ENCODE data around the gene GALT.

The GALT gene

GRCh38 chr9:34686732-34687131 is 40.3 kb downstream of the GALT start:
- DNase-seq: no peak
- Histone ChIP-seq H3K4me3 (ENCODE audit: low read depth, low read length) (no peak overlapping the region), H3K36me3 (no peaks in the 10 kb centered on the region), H3K4me1 (no peaks in the 10 kb centered on the region), H3K27me3 (no peaks in the 10 kb centered on the region), H3K9me3 (no peaks in the 10 kb centered on the region)
- TF ChIP-seq, protein P1, sequence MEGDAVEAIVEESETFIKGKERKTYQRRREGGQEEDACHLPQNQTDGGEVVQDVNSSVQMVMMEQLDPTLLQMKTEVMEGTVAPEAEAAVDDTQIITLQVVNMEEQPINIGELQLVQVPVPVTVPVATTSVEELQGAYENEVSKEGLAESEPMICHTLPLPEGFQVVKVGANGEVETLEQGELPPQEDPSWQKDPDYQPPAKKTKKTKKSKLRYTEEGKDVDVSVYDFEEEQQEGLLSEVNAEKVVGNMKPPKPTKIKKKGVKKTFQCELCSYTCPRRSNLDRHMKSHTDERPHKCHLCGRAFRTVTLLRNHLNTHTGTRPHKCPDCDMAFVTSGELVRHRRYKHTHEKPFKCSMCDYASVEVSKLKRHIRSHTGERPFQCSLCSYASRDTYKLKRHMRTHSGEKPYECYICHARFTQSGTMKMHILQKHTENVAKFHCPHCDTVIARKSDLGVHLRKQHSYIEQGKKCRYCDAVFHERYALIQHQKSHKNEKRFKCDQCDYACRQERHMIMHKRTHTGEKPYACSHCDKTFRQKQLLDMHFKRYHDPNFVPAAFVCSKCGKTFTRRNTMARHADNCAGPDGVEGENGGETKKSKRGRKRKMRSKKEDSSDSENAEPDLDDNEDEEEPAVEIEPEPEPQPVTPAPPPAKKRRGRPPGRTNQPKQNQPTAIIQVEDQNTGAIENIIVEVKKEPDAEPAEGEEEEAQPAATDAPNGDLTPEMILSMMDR (IDR thresholded peaks at IDR 0.05; ENCODE audit: low read depth, low read length): no peak

DNA sequence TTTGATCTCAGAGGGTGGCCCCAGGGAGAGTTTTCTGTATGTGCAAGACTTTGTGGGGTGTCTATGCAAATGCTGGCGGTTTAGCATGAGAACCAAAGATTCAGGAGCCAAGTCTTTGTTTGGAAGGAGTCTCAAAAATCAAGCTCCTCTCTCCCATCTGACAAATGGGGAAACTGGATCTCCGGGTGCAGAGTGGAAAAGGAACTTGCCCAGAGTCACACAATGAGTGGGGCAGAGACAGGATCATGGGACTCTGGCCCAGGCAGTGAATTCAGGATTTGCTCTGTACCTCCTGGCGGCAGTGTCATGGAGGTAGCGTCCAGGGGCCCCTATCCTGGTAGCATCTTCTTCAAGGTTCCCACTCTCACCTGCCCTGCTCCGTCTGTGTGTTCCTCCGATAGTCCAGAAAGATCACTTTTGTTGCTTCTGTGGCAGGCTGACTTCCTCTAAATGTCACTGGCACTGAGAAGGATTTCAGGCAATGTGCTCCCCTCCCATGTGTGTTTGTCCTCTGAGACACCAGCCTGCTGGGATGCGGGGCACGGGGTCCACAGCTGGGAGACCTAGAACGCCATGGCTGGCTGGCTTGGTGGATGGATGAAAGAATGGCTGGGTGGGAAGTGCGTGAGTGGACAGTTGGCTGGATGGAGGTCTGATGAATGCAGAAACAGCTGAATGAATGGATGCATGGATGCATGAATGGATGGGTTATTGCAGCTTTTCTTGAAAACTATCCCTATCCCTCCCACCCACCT is 41.0 kb downstream of the GALT start:
- no peak overlapping the region for H3K4me3 ChIP-seq (ENCODE audit: low read depth, low read length)
- DNase-seq: no peak
- no peaks in the 10 kb centered on the region for H3K4me1 ChIP-seq
- no peaks in the 10 kb centered on the region for H3K36me3 ChIP-seq
- no peaks in the 10 kb centered on the region for H3K27me3 ChIP-seq
- no peaks in the 10 kb centered on the region for H3K9me3 ChIP-seq
- TF ChIP-seq, protein P1 (IDR thresholded peaks at IDR 0.05; ENCODE audit: low read depth, low read length): no peak

GRCh38 chr9:34688329-34689115 is 42.0 kb downstream of the GALT start:
- Histone ChIP-seq H3K9me3 (no peaks in the 10 kb centered on the region), H3K27me3 (no peaks in the 10 kb centered on the region), H3K36me3 (no peaks in the 10 kb centered on the region), H3K4me3 (ENCODE audit: low read depth, low read length) (no peak overlapping the region), H3K4me1 (no peaks in the 10 kb centered on the region)
- DNase-seq: no peak
- TF ChIP-seq, protein P1 (IDR thresholded peaks at IDR 0.05; ENCODE audit: low read depth, low read length): no peak

DNA sequence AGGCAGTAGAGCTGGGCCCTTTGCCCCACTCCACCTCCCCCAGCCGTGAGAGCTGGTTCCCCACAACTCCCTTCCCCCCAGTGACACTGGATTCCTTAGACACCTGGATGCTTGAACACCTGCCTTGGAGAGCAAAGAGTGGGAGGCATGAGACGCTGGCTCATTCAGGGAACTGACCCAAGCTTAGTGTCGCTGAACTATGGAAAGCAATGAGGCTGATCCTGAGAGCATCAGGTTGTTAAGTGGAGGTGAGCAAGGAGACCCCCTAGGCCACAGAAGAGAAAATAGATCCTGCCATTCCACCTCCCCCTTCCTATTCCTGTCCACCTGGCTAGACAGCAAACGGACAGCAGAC is 42.6 kb downstream of the GALT start:
- no peak for DNase-seq
- TF ChIP-seq, protein P1 (IDR thresholded peaks at IDR 0.05; ENCODE audit: low read depth, low read length): no peak
- H3K4me3 ChIP-seq (ENCODE audit: low read depth, low read length): no peak overlapping the region
- H3K36me3 ChIP-seq: no peaks in the 10 kb centered on the region
- H3K27me3 ChIP-seq: no peaks in the 10 kb centered on the region
- no peaks in the 10 kb centered on the region for H3K9me3 ChIP-seq
- no peaks in the 10 kb centered on the region for H3K4me1 ChIP-seq

DNA sequence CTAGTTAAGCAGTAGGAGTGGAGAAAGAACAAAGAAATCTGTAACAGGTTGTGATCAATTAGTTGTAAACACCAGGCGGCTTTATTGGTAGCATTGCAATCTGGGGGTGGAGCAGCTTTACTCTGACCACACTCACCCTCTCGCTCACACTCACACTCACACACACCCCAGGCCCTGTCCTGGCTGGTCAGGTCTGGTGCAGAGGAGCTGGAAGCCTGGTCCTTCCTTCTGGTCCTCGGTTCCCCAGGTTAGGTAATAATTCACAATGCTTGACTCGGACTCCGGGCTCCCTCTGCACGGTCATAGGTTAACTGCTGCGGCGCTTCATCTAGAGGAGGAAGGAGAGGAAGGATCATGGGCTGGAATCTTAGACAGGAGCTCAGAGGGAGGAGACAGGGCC is 43.0 kb downstream of the GALT start:
- H3K9me3 ChIP-seq: no peaks in the 10 kb centered on the region
- TF ChIP-seq, protein P1 (IDR thresholded peaks at IDR 0.05; ENCODE audit: low read depth, low read length): no peak
- H3K4me3 ChIP-seq (ENCODE audit: low read depth, low read length): no peak overlapping the region
- DNase-seq: no peak
- no peaks in the 10 kb centered on the region for H3K36me3 ChIP-seq
- H3K4me1 ChIP-seq: no peaks in the 10 kb centered on the region
- H3K27me3 ChIP-seq: no peaks in the 10 kb centered on the region

Measured in BE2C (cell line).